ENCODE results near the gene VASN. TPM values are rescaled to one million over a fixed set of nuclear protein-coding genes. Genes with fewer than 3 reads are reported as not detected.

VASN gene
- polyA plus RNA-seq, 3 donors, result 6.0 to 33.9 (median 13.3) TPM

- no peak overlapping the region for H3K27ac ChIP-seq (ENCODE audit: low read depth, low read length)
- WGBS, 3 donors, result 85 to 90% (median 89%) methylated on average over 9 of the region's 9 CpGs
Observed at GRCh38 chr16:4431023-4431422, 59.4 kb downstream of the VASN start.

Other genes with a start within 250 kb of the VASN start
- 1 to 10 TPM in 2 of 3 donors, under 1 TPM in 1; 0.48 to 2.7 (median 1.0) TPM for gene SRL, start 129.8 kb upstream of the VASN start, polyA plus RNA-seq
- gene TFAP4, start 98.8 kb upstream of the VASN start, polyA plus RNA-seq, result 1 to 10 TPM; 5.1 to 9.4 (median 5.7) TPM
- gene GLIS2, start 55.8 kb upstream of the VASN start, polyA plus RNA-seq, result 10 to 100 TPM in 2 of 3 donors, 1 to 10 TPM in 1; 6.2 to 13.6 (median 11.2) TPM
- gene PAM16, start 20.5 kb upstream of the VASN start, polyA plus RNA-seq, result 10 to 100 TPM; 57.2 to 86.6 (median 64.8) TPM
- gene CORO7, start 44.7 kb downstream of the VASN start, polyA plus RNA-seq, result 10 to 100 TPM; 10.1 to 23.6 (median 18.6) TPM
- gene DNAJA3, start 54.0 kb downstream of the VASN start, polyA plus RNA-seq, result 10 to 100 TPM; 21.6 to 35.5 (median 27.0) TPM
- 10 to 100 TPM; 33.7 to 38.0 (median 36.4) TPM for gene NMRAL1, start 102.8 kb downstream of the VASN start, polyA plus RNA-seq
- gene HMOX2, start 104.5 kb downstream of the VASN start, polyA plus RNA-seq, result 10 to 100 TPM; 28.2 to 81.1 (median 45.7) TPM
- gene CDIP1, start 166.9 kb downstream of the VASN start, polyA plus RNA-seq, result 10 to 100 TPM; 13.6 to 17.0 (median 16.1) TPM
- under 1 TPM in 2 of 3 donors, not detected in 1; 0.01 to 0.21 TPM for gene C16orf96, start 184.5 kb downstream of the VASN start, polyA plus RNA-seq
- 10 to 100 TPM; 12.0 to 34.0 (median 13.2) TPM for gene UBALD1, start 243.0 kb downstream of the VASN start, polyA plus RNA-seq